Mesendoderm (in vitro differentiated cells): ENCODE measurements around the gene BTD.

Source experiments
- DNase-seq: peaks from one replicate; pipeline ENCODE4 v3.0.0; 2013
- H2AK5ac ChIP-seq: 2 replicates; pipeline ENCODE4 v1.6.1; 2013; ENCODE audit warnings: low read length, inconsistent platforms
- H2BK120ac ChIP-seq: 2 replicates; pipeline ENCODE4 v1.6.1; 2013; ENCODE audit warnings: low read depth, mild to moderate bottlenecking, low read length, moderate library complexity, mixed read lengths
- H2BK15ac ChIP-seq: replicated peaks from 2 replicates; pipeline ENCODE4 v1.6.1; 2013; ENCODE audit warnings: low read depth, mild to moderate bottlenecking, moderate library complexity
- H2BK5ac ChIP-seq: 2 replicates; pipeline ENCODE4 v1.6.1; 2013; ENCODE audit warnings: low read length, inconsistent platforms
- H3K18ac ChIP-seq: 2 replicates; pipeline ENCODE4 v1.6.1; 2013; ENCODE audit warnings: mild to moderate bottlenecking, low read length, mixed read lengths
- H3K23ac ChIP-seq: one replicate; pipeline ENCODE4 v1.6.1; 2013; ENCODE audit warnings: low read length
- H3K27ac ChIP-seq: 2 replicates; pipeline ENCODE4 v1.5.1; 2013; ENCODE audit warnings: low read depth, mild to moderate bottlenecking, inconsistent platforms, low read length, moderate library complexity
- H3K27me3 ChIP-seq: 2 replicates; pipeline ENCODE4 v1.6.1; 2013; ENCODE audit warnings: low read length, control low read depth, mild to moderate bottlenecking, inconsistent platforms; ENCODE audit not compliant: insufficient read depth, poor library complexity
- H3K36me3 ChIP-seq: 2 replicates; pipeline ENCODE4 v1.6.1; 2013; ENCODE audit warnings: low read length, inconsistent platforms; ENCODE audit not compliant: control insufficient read depth, insufficient read depth
- H3K4ac ChIP-seq: one replicate; pipeline ENCODE4 v1.6.1; 2013; ENCODE audit warnings: low read depth, mild to moderate bottlenecking, low read length, moderate library complexity
- H3K4me1 ChIP-seq: 2 replicates; pipeline ENCODE4 v1.6.1; 2013; ENCODE audit warnings: low read depth, low read length, inconsistent platforms; ENCODE audit not compliant: control insufficient read depth
- H3K4me2 ChIP-seq: 2 replicates; pipeline ENCODE4 v1.6.1; 2013; ENCODE audit warnings: low read length
- H3K4me3 ChIP-seq: 2 replicates; pipeline ENCODE4 v1.5.1; 2013; ENCODE audit warnings: mild to moderate bottlenecking, low read length
- H3K56ac ChIP-seq: one replicate; pipeline ENCODE4 v1.6.1; 2013; ENCODE audit warnings: low read length
- H3K79me1 ChIP-seq: 2 replicates; pipeline ENCODE4 v1.6.1; 2013; ENCODE audit warnings: low read length, inconsistent platforms
- H3K79me2 ChIP-seq: 2 replicates; pipeline ENCODE4 v1.6.1; 2013; ENCODE audit warnings: mild to moderate bottlenecking, low read length; ENCODE audit not compliant: control insufficient read depth, insufficient read depth
- H3K9ac ChIP-seq: 2 replicates; pipeline ENCODE4 v1.6.1; 2013; ENCODE audit warnings: low read length, inconsistent platforms
- H4K5ac ChIP-seq: one replicate; pipeline ENCODE4 v1.6.1; 2013; ENCODE audit warnings: low read length
- H4K8ac ChIP-seq: one replicate; pipeline ENCODE4 v1.6.1; 2013; ENCODE audit warnings: low read depth, mild to moderate bottlenecking, control low read depth, low read length, moderate library complexity
- WGBS: extraction: QIAGEN DNeasy Blood & Tissue Kit; methylation state at CpG from one replicate; pipeline ENCODE4 v1.1.7; 2013; ENCODE audit warnings: low lambda C conversion rate, missing lambda C conversion rate; ENCODE audit not compliant: insufficient coverage; ENCODE audit errors: extremely low coverage; 5-methylcytosine and 5-hydroxymethylcytosine counted together

The BTD gene

DNA sequence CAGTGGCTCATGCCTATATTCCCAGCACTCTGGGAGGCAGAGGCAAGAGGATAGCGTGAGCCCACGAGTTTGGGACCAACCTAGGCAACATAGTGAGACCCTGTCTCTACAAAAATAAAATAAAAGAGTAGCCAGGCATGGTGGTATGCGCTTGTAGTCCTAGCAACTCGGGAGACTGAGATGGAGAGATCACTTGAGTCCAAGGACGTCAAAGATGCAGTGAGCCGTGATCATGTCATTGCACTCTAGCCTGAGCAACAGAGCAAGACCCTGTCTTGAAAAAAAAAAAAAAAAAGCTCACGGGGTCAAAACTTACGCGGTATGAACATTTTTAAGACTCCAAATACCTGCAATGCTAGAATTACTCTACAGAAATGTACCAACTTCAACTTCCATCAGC, 43.0 kb upstream of the BTD start:
- no peaks in the 10 kb centered on the region for H3K4me1 ChIP-seq
- no peak overlapping the region for H2BK5ac ChIP-seq
- WGBS, result no CpG with 5 or more reads among the region's 9 CpGs
- H3K79me2 ChIP-seq, result no peaks in the 10 kb centered on the region
- no peak overlapping the region for H4K5ac ChIP-seq
- H2BK120ac ChIP-seq, result no peak overlapping the region
- H3K18ac ChIP-seq, result no peak overlapping the region
- no peak overlapping the region for H4K8ac ChIP-seq
- no peak overlapping the region for H2BK15ac ChIP-seq
- H2AK5ac ChIP-seq, result no peak overlapping the region
- DNase-seq, result no peak
- H3K4me2 ChIP-seq, result no peak overlapping the region
- no peak overlapping the region for H3K27ac ChIP-seq
- no peak overlapping the region for H3K9ac ChIP-seq
- H3K56ac ChIP-seq, result no peak overlapping the region
- no peak overlapping the region for H3K23ac ChIP-seq
- H3K4ac ChIP-seq, result no peak overlapping the region
- no peaks in the 10 kb centered on the region for H3K27me3 ChIP-seq
- no peak overlapping the region for H3K4me3 ChIP-seq
- peaks cover 3% of the 10 kb centered on the region for H3K36me3 ChIP-seq
- no peaks in the 10 kb centered on the region for H3K79me1 ChIP-seq

DNA sequence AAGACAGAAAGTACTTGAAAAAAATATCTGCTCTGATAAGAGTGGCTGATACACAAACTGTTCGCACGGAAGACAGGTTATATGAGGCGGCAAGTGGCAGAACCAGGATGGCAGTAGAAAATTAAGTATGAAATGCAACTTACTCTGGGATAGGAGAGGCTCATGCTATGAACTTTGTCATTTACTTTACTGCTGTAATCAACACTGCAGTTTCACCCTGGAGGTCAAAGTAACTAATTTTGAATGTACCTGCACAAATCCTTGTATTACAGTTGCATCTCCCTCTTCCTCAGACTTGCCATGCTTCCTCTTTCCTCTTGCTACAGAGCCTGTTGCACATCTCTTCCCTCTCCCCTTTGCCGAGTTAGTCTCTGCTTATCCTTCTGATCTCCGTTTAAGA, 39.0 kb upstream of the BTD start:
- Histone ChIP-seq H3K27me3 (no peaks in the 10 kb centered on the region), H3K4me2 (no peak overlapping the region), H3K9ac (no peak overlapping the region), H2BK15ac (no peak overlapping the region), H3K4me3 (no peak overlapping the region), H4K8ac (no peak overlapping the region), H3K27ac (no peak overlapping the region), H3K36me3 (peaks cover 5% of the 10 kb centered on the region), H2BK120ac (no peak overlapping the region), H3K4ac (no peak overlapping the region), H3K56ac (no peak overlapping the region), H3K18ac (no peak overlapping the region), H3K4me1 (no peaks in the 10 kb centered on the region), H3K23ac (no peak overlapping the region), H3K79me1 (no peaks in the 10 kb centered on the region), H4K5ac (no peak overlapping the region), H3K79me2 (no peaks in the 10 kb centered on the region), H2AK5ac (no peak overlapping the region), H2BK5ac (no peak overlapping the region)
- DNase-seq, result no peak
- no CpG with 5 or more reads among the region's 5 CpGs for WGBS

DNA sequence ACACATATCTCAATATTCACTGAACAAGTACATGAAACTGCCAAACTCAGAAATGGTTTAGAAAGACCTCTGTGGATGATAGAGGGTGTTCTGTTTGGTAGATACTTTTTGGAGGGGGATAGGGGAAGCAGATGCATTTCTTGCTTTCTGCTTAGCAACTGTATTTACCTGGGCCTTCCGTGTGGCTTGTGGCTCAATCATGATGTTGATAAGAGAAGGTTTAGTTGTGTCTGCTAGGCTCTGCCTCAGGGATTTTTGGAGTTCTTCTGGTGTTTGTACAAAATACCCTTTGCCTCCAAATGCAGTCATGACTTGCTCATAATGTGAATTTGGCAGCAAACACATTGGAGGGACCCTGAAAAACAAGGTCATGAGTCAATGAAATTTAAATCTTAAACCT, 38.4 kb upstream of the BTD start:
- Histone ChIP-seq H3K79me2 (no peaks in the 10 kb centered on the region), H2BK120ac (no peak overlapping the region), H3K23ac (no peak overlapping the region), H2BK15ac (no peak overlapping the region), H2BK5ac (no peak overlapping the region), H3K27ac (no peak overlapping the region), H2AK5ac (no peak overlapping the region), H3K4ac (no peak overlapping the region), H3K27me3 (no peaks in the 10 kb centered on the region), H3K4me1 (no peaks in the 10 kb centered on the region), H3K4me2 (no peak overlapping the region), H3K9ac (no peak overlapping the region), H3K79me1 (no peaks in the 10 kb centered on the region), H3K56ac (no peak overlapping the region), H3K4me3 (no peak overlapping the region), H3K36me3 (peaks cover 7% of the 10 kb centered on the region), H3K18ac (no peak overlapping the region), H4K8ac (no peak overlapping the region), H4K5ac (no peak overlapping the region)
- no peak for DNase-seq
- no CpG with 5 or more reads among the region's 1 CpG for WGBS

DNA sequence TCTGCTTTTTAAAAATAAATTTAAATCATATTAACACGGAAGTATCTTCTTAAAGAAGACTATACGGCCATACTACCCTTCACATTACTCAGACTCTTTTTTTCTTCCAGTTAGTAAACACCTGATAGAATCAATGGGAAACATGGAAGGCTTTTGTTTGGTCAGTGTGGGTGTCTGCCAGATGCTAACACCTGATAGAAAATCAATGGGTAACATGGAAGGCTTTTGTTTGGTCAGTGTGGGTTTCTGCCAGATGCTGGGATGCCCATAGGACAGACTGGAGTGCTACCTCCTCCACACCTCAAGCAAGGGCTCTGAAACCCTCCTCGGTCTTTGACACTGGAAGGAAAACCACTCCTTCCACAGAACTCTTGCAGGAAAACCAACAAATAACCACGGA, 29.4 kb upstream of the BTD start:
- WGBS, result no CpG with 5 or more reads among the region's 4 CpGs
- no peak overlapping the region for H3K4me3 ChIP-seq
- no peak overlapping the region for H3K4me2 ChIP-seq
- H2BK5ac ChIP-seq, result no peak overlapping the region
- no peak overlapping the region for H4K5ac ChIP-seq
- H3K27ac ChIP-seq, result no peak overlapping the region
- H3K79me1 ChIP-seq, result no peaks in the 10 kb centered on the region
- no peak overlapping the region for H2BK120ac ChIP-seq
- H3K4me1 ChIP-seq, result no peaks in the 10 kb centered on the region
- H3K27me3 ChIP-seq, result no peaks in the 10 kb centered on the region
- H3K9ac ChIP-seq, result no peak overlapping the region
- no peak overlapping the region for H2BK15ac ChIP-seq
- H3K36me3 ChIP-seq, result peaks cover 4% of the 10 kb centered on the region
- no peak overlapping the region for H4K8ac ChIP-seq
- H3K23ac ChIP-seq, result no peak overlapping the region
- H3K79me2 ChIP-seq, result no peaks in the 10 kb centered on the region
- H3K4ac ChIP-seq, result no peak overlapping the region
- peak; percentile 9 for DNase-seq
- H2AK5ac ChIP-seq, result no peak overlapping the region
- H3K56ac ChIP-seq, result no peak overlapping the region
- no peak overlapping the region for H3K18ac ChIP-seq

DNA sequence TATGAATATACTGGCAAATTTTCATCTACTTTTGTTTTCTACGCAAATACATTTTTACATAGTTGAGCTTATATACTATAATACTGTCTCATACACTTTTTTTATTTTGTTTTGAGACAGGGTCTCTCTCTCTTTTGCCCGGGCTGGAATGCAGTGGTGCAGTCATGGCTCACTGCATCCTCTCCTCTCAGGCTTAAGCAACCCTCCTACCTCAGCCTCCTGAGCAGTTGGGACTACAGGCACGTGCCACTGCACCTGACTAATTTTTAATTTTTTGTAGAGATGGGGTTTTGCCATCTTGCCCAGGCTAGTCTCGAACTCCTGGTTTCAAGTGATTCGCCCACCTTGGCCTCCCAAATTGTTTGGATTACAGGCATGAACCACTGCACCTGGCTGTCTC, 26.1 kb upstream of the BTD start:
- Histone ChIP-seq H3K4me2 (no peak overlapping the region), H3K4ac (no peak overlapping the region), H4K5ac (no peak overlapping the region), H2AK5ac (no peak overlapping the region), H3K4me1 (no peaks in the 10 kb centered on the region), H4K8ac (no peak overlapping the region), H3K79me1 (no peaks in the 10 kb centered on the region), H2BK15ac (no peak overlapping the region), H3K27ac (no peak overlapping the region), H2BK5ac (no peak overlapping the region), H3K79me2 (no peaks in the 10 kb centered on the region), H3K4me3 (no peak overlapping the region), H3K18ac (no peak overlapping the region), H2BK120ac (no peak overlapping the region), H3K56ac (no peak overlapping the region), H3K23ac (no peak overlapping the region), H3K27me3 (no peaks in the 10 kb centered on the region), H3K9ac (no peak overlapping the region), H3K36me3 (no peaks in the 10 kb centered on the region)
- WGBS, result 100% methylated on average over 1 of the region's 5 CpGs
- DNase-seq, result no peak

DNA sequence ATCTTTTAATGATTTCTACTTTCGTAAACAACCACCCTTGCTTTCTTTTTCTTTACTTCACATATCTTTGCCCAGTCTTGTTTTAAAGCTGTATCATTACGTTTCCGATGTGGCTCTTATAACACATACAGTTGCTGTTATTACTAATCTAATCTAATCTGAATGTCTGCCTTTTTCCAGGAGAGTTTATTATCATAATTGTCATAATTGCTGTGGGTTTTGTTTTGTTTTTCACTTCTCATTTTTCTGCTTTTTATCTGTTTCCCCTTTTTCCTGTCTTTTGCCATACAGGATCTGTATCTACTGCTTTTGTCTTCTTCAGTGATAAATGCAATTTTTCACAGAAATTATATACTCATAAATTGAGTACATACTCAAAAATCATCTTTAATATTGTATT, 25.1 kb upstream of the BTD start:
- H3K36me3 ChIP-seq, result peaks cover under 1% of the 10 kb centered on the region

More for the DNA sequence above, 25.1 kb upstream of the BTD start:
- Histone ChIP-seq H2BK120ac (no peak overlapping the region), H3K56ac (no peak overlapping the region), H2BK15ac (no peak overlapping the region), H3K4me2 (no peak overlapping the region), H3K79me1 (no peaks in the 10 kb centered on the region), H3K27me3 (no peaks in the 10 kb centered on the region), H2BK5ac (no peak overlapping the region), H2AK5ac (no peak overlapping the region), H4K8ac (no peak overlapping the region), H3K4me1 (no peaks in the 10 kb centered on the region), H3K4ac (no peak overlapping the region), H3K9ac (no peak overlapping the region), H3K79me2 (no peaks in the 10 kb centered on the region), H3K27ac (no peak overlapping the region), H3K18ac (no peak overlapping the region), H3K23ac (no peak overlapping the region), H4K5ac (no peak overlapping the region), H3K4me3 (no peak overlapping the region)
- no CpG with 5 or more reads among the region's 3 CpGs for WGBS
- no peak for DNase-seq
